ENCODE data around the gene RAB14.

- TF ChIP-seq, protein P1, sequence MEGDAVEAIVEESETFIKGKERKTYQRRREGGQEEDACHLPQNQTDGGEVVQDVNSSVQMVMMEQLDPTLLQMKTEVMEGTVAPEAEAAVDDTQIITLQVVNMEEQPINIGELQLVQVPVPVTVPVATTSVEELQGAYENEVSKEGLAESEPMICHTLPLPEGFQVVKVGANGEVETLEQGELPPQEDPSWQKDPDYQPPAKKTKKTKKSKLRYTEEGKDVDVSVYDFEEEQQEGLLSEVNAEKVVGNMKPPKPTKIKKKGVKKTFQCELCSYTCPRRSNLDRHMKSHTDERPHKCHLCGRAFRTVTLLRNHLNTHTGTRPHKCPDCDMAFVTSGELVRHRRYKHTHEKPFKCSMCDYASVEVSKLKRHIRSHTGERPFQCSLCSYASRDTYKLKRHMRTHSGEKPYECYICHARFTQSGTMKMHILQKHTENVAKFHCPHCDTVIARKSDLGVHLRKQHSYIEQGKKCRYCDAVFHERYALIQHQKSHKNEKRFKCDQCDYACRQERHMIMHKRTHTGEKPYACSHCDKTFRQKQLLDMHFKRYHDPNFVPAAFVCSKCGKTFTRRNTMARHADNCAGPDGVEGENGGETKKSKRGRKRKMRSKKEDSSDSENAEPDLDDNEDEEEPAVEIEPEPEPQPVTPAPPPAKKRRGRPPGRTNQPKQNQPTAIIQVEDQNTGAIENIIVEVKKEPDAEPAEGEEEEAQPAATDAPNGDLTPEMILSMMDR (IDR thresholded peaks at IDR 0.05) = no peak
- no peak for TF ChIP-seq KAT7 (CRISPR knock-in tag; IDR thresholded peaks at IDR 0.05; ENCODE audit: borderline replicate concordance)
Measured at GRCh38 chr9:121133104-121133816, 68.4 kb downstream of the RAB14 start.
